ENCODE results near the gene TSEN2. TPM values are rescaled to one million over a fixed set of nuclear protein-coding genes. Genes with fewer than 3 reads are reported as not detected.

Gene TSEN2
- total RNA-seq, 4 donors from 2014 or later, result 16.1 to 26.7 (median 21.4) TPM

DNA sequence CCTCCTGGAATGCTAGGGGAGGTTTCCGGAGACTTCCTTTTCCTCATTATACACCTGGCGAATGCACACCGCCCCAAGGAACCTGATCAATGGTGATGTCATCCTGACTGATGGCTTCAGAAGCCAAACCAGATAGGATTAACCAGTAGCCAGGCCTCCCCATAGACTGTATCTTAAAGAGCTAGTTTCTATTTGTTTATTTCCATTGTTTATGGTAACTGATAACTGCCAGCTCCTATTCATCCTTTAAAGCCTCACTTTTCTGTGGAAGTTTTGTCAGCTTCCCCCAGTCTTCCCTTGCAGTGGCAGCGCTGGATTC, 61.2 kb downstream of the TSEN2 start, which contains the start of gene MKRN2OS:
TSS of gene MKRN2OS (minus strand) at position 27 of the 319 bp plus-strand sequence. CDS start 35 bp downstream, outside the sequence.
- Histone ChIP-seq H3K9me3 (no peaks in the 10 kb centered on the region), H3K4me3 (no peak within 1 kb of the TSS), H3K27ac (no peak within 1 kb of the TSS), H3K4me1 (no peaks in the 10 kb centered on the region), H3K27me3 (peaks cover 4% of the 10 kb centered on the region), H3K36me3 (peaks cover 0 to 5% of the 10 kb centered on the region in 2 donors)
- TF ChIP-seq EP300 (IDR thresholded peaks at IDR 0.05) (no peak), POLR2AphosphoS5 (IDR thresholded peaks at IDR 0.05) (no peak), POLR2A (IDR thresholded peaks at IDR 0.05) (no peak)
- TF ChIP-seq, protein P1, sequence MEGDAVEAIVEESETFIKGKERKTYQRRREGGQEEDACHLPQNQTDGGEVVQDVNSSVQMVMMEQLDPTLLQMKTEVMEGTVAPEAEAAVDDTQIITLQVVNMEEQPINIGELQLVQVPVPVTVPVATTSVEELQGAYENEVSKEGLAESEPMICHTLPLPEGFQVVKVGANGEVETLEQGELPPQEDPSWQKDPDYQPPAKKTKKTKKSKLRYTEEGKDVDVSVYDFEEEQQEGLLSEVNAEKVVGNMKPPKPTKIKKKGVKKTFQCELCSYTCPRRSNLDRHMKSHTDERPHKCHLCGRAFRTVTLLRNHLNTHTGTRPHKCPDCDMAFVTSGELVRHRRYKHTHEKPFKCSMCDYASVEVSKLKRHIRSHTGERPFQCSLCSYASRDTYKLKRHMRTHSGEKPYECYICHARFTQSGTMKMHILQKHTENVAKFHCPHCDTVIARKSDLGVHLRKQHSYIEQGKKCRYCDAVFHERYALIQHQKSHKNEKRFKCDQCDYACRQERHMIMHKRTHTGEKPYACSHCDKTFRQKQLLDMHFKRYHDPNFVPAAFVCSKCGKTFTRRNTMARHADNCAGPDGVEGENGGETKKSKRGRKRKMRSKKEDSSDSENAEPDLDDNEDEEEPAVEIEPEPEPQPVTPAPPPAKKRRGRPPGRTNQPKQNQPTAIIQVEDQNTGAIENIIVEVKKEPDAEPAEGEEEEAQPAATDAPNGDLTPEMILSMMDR (IDR thresholded peaks at IDR 0.05), result no peak
- no peak for ATAC-seq
- 39 to 60% methylated on average over 4 of the region's 4 CpGs for WGBS, 2 donors (ENCODE audit: low coverage in 1 of 2)

DNA sequence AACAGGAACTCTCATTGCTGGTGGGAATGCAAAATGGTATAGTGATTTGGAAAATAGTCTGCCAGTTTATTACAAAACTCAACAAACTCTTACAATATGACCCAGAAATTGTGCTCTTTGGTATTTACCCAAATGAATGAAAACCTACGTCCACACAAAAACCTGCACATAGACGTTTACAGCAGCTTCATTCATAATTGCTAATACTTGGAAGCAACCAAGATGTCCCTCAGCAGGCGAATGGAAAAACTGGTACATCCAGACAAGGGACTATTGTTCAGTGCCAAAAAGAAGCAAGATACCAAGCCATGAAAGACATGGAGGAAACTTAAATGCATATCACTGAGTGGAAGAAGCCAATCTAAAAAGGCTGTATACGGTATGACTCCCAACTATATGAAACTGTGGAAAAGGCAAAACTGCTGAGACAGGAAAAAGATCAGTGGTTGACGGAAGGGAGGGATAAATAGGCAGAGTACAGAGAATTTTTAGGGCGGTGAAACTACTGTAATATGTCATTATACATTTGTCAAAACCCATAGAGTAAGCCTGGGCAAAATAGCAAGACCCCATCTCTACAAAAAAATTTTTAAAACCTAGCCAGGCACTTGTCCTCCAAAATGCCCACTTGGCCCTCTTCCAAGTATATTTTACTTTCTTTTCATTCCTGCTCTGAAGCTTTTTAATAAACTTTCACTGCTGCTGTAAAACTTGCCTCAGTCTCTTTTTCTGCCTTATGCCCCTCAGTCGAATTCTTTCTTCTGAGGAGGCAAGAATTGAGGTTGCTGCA, 65.9 kb downstream of the TSEN2 start:
- 53 to 70% methylated on average over 6 to 7 of the region's 7 CpGs for WGBS, 2 donors (ENCODE audit: low coverage in 1 of 2)
- no peak for ATAC-seq

DNA sequence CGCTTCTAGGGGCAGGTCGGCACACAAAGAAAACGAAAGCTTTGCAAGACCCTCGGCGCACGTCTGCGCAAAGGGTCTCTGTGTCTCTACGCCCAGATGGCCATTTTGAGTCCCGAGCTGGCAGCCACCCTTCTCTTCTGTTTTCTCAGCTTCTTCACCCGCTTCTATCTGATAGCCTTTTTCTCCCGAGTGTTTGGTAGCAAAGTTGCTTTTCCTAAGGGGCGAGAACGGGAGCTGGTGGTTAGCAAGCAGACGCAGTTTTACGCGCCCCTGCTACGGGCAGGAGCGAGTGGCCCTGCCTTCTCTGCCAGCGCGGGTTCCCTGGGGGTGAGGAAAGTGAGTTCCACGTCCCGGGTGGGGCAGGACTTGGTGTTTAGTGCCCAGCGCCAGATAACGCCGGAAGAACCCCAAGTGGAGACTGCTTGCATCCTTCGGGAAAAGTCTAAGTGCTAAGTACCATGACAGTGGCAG, 69.7 kb downstream of the TSEN2 start:
- TF ChIP-seq, protein P1 (IDR thresholded peaks at IDR 0.05), result no peak
- no peak for ATAC-seq
- Histone ChIP-seq H3K36me3 (no peaks in the 10 kb centered on the region), H3K4me1 (peaks cover 10 to 31% (median 14%) of the 10 kb centered on the region in 3 donors), H3K27me3 (peaks cover 41% of the 10 kb centered on the region), H3K27ac (peak overlapping the region in 1 of 4 donors; percentile 42), H3K9me3 (no peaks in the 10 kb centered on the region), H3K4me3 (peak overlapping the region; percentile 26 to 42)
- 3 to 26% methylated on average over 10 to 16 of the region's 26 CpGs for WGBS, 2 donors (ENCODE audit: low coverage in 1 of 2)

More for the DNA sequence above, 65.9 kb downstream of the TSEN2 start:
- Histone ChIP-seq H3K4me1 (peaks cover 0 to 8% (median 0%) of the 10 kb centered on the region in 3 donors), H3K4me3 (no peak overlapping the region), H3K27ac (no peak overlapping the region), H3K9me3 (no peaks in the 10 kb centered on the region), H3K36me3 (no peaks in the 10 kb centered on the region), H3K27me3 (peaks cover 41% of the 10 kb centered on the region)
- TF ChIP-seq, protein P1 (IDR thresholded peaks at IDR 0.05), result no peak
- TF ChIP-seq POLR2AphosphoS5 (IDR thresholded peaks at IDR 0.05), result no peak
- no peak for TF ChIP-seq POLR2A (IDR thresholded peaks at IDR 0.05)
- TF ChIP-seq EP300 (IDR thresholded peaks at IDR 0.05), result no peak

DNA sequence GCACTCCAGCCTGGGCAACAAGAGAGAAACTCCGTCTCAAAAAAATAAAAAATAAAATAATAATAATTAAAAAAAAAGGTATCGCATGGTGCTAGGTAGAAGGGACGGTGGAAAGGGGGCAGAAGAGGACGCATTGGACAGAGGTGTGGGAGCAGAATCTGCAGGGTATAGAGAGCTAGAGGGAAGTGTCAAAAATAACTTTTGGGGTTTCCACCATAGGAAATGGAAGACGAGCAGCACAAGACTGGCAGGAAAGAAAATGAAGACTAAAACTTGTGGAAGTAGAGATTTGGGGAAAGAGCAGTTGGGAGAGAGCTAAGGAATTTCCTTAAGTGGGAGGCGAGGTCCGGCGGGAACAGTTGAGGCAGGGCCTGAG, 72.0 kb downstream of the TSEN2 start:
- TF ChIP-seq, protein P1 (IDR thresholded peaks at IDR 0.05), result no peak
- TF ChIP-seq POLR2A (IDR thresholded peaks at IDR 0.05) (no peak), EP300 (IDR thresholded peaks at IDR 0.05) (no peak), POLR2AphosphoS5 (IDR thresholded peaks at IDR 0.05) (no peak)

More for the DNA sequence above, 72.0 kb downstream of the TSEN2 start:
- peak overlapping the region; percentile 84 to 95 for H3K4me3 ChIP-seq
- WGBS, 2 donors (ENCODE audit: low coverage in 1 of 2), result 0 to 1% methylated on average over 8 of the region's 8 CpGs
- H3K36me3 ChIP-seq, result no peaks in the 10 kb centered on the region
- ATAC-seq, result no peak
- H3K9me3 ChIP-seq, result no peaks in the 10 kb centered on the region
- peaks cover 11 to 55% (median 30%) of the 10 kb centered on the region in 3 donors for H3K4me1 ChIP-seq
- H3K27me3 ChIP-seq, result peaks cover 36% of the 10 kb centered on the region
- H3K27ac ChIP-seq, result peak overlapping the region; percentile 13 to 97 (median 95)
